H1 (cell line): Measurements from ENCODE around the gene ACOD1.
"Not testable (repeated sequence)": the region's sequence is repeated elsewhere in the genome, so short reads cannot be mapped to it uniquely, and the experiment has no call there.

Source experiments
- JUN ChIP-seq: IDR thresholded peaks from 2 replicates; pipeline ENCODE4 v1.6.1; 2011; ENCODE audit warnings: low read depth, mild to moderate bottlenecking, improper control_type of control experiment, low read length
- RAD21 ChIP-seq, 2 experiments: IDR thresholded peaks in 1 of 2; conservative IDR thresholded peaks in 1 of 2; 2 replicates each; pipeline ENCODE4 v1.6.1; 2011; ENCODE audit warnings: low read depth in 2 of 2, low read length in 2 of 2, improper control_type of control experiment in 1 of 2, inconsistent platforms in 1 of 2, mild to moderate bottlenecking in 1 of 2, moderate library complexity in 1 of 2
- SIX5 ChIP-seq: IDR thresholded peaks from 2 replicates; pipeline ENCODE4 v1.6.1; 2011; ENCODE audit warnings: mild to moderate bottlenecking, low read depth, low read length
- TF ChIP-seq, protein P1 (sequence below), 3 experiments: IDR thresholded peaks; 1 replicate in 2 of 3; 2 replicates in 1 of 3; pipeline versions ENCODE4 v1.5.1 to v1.6.1; 2011; ENCODE audit warnings: low read length in 3 of 3, mild to moderate bottlenecking in 3 of 3, inconsistent platforms in 2 of 3, low read depth in 1 of 3, moderate library complexity in 1 of 3; ENCODE audit not compliant: insufficient read depth in 1 of 3; ENCODE audit errors: control extremely low read depth in 1 of 3
- TF ChIP-seq, protein P2 (sequence below): IDR thresholded peaks from 2 replicates; pipeline ENCODE4 v1.6.1; 2012; ENCODE audit warnings: inconsistent platforms
- TF ChIP-seq, protein P3 (sequence below): IDR thresholded peaks from 2 replicates; pipeline ENCODE4 v1.6.1; 2011; ENCODE audit warnings: low read depth, mild to moderate bottlenecking, low read length; ENCODE audit not compliant: insufficient read depth

DNA sequence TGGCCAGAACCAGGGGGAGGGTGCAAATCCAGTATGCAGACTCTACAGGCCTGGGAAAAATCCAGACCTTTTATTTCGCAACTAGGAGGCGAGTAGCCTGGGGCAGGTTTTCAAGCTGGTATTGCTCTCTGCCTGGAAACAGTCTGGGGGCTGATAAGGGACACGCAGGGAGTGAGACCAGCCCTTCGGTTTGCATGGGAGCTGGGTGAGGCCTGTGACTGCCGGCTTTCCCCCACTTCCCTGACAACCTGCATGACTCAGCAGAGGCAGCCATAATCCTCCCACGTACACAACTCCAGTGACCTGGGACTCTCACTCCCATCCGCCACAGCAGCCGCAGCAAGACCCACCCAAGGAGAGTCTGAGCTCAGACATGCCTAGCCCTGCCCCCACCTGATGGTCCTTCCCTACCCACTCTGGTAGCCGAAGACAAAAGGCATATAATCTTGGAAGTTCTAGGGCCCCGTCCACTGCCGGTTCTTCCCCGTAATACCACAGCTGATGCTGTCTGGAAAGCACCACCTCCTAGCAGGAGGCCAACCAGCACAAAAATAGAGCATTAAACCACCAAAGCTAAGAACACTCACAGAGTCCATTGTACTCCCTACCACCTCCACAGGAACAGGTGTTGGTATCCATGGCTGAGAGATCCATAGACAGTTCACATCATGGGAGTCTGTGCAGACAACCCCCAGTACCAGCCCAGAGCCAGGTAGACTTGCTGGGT is 30.4 kb upstream of the ACOD1 start:
- TF ChIP-seq, protein P1, sequence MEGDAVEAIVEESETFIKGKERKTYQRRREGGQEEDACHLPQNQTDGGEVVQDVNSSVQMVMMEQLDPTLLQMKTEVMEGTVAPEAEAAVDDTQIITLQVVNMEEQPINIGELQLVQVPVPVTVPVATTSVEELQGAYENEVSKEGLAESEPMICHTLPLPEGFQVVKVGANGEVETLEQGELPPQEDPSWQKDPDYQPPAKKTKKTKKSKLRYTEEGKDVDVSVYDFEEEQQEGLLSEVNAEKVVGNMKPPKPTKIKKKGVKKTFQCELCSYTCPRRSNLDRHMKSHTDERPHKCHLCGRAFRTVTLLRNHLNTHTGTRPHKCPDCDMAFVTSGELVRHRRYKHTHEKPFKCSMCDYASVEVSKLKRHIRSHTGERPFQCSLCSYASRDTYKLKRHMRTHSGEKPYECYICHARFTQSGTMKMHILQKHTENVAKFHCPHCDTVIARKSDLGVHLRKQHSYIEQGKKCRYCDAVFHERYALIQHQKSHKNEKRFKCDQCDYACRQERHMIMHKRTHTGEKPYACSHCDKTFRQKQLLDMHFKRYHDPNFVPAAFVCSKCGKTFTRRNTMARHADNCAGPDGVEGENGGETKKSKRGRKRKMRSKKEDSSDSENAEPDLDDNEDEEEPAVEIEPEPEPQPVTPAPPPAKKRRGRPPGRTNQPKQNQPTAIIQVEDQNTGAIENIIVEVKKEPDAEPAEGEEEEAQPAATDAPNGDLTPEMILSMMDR (IDR thresholded peaks at IDR 0.05; ENCODE audit: control extremely low read depth in 1 of 3, insufficient read depth in 1 of 3, low read depth in 1 of 3, low read length in 3 of 3): not testable (repeated sequence)
- TF ChIP-seq SIX5; JUN; RAD21 (IDR thresholded peaks at IDR 0.05 in 1 of 2, conservative IDR thresholded peaks at IDR 0.05 in 1 of 2; ENCODE audit: low read depth in 2 of 2, low read length in 2 of 2): not testable (repeated sequence)
- TF ChIP-seq, protein P2, sequence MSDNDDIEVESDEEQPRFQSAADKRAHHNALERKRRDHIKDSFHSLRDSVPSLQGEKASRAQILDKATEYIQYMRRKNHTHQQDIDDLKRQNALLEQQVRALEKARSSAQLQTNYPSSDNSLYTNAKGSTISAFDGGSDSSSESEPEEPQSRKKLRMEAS: not testable (repeated sequence)
- TF ChIP-seq, protein P3, sequence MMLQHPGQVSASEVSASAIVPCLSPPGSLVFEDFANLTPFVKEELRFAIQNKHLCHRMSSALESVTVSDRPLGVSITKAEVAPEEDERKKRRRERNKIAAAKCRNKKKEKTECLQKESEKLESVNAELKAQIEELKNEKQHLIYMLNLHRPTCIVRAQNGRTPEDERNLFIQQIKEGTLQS: not testable (repeated sequence)
